IPS-NIHi7 (cell line): Measurements from ENCODE around the gene PKN1.
"Not testable (repeated sequence)": the region's sequence is repeated elsewhere in the genome, so short reads cannot be mapped to it uniquely, and the experiment has no call there.

Source experiments
- DNase-seq: peaks from one replicate; pipeline ENCODE4 v3.0.0; 2012; ENCODE audit warnings: mixed read lengths; ENCODE audit errors: extremely low spot score

PKN1 gene

DNA sequence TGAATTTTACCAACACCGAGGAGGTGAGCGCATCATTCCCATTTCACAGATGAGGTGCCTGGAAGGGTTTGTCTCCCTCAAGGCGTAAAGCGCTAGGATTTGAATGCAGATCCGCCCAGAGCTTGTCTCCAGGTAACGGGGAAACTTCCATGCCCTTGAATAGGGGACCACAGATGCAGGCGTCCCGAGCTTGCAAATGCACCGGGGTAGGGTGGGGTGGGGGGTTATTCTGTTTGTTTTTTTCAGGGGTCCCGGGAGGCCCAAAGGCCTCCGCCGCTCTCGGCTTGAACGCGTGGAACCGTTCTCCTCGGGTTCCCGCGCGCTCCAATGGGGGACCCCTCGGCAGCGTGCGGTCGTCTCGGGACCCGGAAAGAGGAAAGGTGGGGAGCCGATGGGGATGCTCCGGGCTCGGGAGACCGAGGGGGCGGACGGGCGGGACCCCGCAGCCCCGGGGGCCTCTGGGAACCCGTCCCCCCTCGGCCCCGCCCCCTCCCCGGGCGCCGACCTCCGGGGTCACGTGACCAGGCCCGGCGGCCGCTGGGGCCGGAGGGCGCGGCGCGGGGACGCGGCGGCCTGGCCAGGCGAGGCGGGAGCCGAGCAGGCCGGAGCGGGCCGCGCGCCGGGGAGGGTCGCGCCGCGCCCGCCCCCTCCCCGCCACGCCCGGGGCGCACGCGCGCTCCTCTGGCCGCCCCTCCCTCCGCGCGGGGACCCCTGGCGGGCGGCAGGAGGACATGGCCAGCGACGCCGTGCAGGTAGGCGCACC lies at the start of gene PKN1:
Gene PKN1 (plus strand): TSS at position 516 of the 763 bp plus-strand sequence. CDS start 216 bp downstream, at position 732.
- DNase-seq: peak; percentile 84

GRCh38 chr19:14383661-14384555 lies 49.2 kb upstream of the PKN1 start:
- DNase-seq: peak; percentile 44

DNA sequence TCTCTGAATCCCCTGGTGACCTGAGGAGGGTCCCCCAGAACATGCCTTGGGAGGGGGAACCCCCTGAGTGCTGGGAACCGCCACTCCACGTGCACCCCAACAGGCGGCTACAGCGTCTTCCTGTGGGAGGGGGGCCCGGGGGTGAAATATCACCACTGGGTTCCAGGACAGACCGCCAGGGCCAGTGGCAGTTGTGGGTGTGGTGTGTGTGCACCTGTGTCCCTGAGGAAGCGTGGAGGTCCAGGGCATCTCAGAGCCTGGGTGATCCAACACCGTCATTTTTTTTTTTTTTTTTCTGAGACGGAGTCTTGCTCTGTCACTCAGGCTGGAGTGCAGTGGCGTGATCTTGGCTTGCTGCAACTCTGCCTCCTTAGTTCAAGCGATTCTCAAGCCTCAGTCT lies 47.6 kb upstream of the PKN1 start:
- no peak for DNase-seq

- no peak for DNase-seq
Observed at GRCh38 chr19:14390548-14390947, 42.6 kb upstream of the PKN1 start.

- no peak for DNase-seq
Observed at GRCh38 chr19:14391156-14391821, 41.8 kb upstream of the PKN1 start.

- DNase-seq: no peak
Observed at GRCh38 chr19:14393329-14393728, 39.8 kb upstream of the PKN1 start.

- DNase-seq: no peak
Observed at GRCh38 chr19:14394167-14394566, 38.9 kb upstream of the PKN1 start.

GRCh38 chr19:14395262-14395661 lies 37.8 kb upstream of the PKN1 start:
- no peak for DNase-seq

DNA sequence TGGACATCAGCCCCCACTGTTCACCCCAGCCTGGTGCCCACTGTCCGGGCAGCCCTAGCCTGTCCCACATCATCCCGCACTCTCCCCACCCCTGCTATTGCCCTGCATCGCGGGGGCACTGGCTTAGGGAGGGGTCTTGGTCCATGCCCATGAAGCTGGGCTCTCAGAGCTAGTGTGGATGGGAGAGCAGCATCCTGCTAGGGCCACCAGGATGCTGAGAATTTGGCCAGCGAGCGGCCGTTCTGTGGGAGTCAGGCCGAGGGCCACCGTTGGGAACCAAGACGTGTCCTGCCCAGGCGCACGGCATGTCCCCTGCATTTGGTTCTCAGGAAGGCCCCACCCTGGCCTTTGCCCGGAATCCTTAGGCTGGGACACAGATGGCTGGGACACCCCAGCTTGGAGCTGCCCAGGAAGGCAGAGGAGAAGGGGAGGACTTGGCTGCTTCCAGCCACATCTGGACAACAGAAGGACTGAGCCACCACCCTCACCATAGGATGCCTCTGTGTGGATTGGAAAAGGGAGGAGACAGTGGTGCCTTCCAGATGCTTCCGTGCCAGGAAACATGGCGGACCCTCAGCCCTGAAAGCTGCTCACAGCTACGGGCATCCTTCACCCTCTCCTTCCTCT lies 37.3 kb upstream of the PKN1 start:
- DNase-seq: no peak

DNA sequence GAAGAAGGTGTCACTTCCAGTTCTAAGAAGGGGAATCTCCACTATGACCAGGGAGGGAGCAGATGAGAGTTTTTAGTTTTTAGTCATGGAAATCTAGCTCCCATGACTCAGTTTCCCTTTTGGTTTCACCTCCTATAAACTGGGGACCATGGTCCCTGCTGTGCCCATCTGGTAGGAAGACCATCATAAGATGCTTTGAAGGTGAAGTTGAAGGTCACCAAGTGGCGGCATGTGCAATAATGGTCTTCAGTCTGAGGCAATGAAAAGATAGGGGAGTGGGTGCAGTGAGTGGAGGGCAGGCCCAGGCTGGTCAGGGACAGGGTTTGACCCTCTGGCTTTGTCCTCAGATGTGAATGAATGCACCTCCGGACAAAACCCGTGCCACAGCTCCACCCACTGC lies 36.4 kb upstream of the PKN1 start:
- not testable (repeated sequence) for DNase-seq

GRCh38 chr19:14397168-14397567 lies 35.9 kb upstream of the PKN1 start:
- DNase-seq: not testable (repeated sequence)

- DNase-seq: no peak
Observed at GRCh38 chr19:14400951-14401431, 32.1 kb upstream of the PKN1 start.

DNA sequence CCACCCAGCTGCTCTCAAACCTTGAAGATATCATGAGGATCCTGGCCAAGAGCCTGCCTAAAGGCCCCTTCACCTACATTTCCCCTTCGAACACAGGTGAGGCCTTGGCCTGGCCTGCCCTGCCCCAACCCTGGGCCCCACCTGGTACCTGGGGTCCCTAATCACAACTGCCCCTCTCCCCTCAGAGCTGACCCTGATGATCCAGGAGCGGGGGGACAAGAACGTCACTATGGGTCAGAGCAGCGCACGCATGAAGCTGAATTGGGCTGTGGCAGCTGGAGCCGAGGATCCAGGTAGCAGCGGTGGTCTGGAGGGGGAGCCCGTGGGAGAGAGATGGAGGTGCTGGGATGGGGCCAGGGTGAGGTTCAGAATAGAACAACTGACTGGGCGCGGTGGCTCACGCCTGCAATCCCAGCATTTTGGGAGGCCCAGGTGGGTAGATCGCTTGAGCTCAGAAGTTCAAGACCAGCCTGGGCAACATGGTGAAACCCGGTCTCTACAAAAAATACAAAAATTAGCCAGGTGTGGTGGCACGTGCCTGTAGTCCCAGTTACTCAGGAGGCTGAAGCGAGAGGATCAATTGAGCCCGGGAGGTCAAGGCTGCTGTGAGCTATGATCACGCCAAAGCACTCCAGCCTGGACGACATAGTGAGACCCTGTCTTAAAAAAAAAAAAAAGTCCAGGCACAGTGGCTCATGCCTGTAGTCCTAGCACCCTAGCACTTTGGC lies 31.5 kb upstream of the PKN1 start:
- DNase-seq: no peak

DNA sequence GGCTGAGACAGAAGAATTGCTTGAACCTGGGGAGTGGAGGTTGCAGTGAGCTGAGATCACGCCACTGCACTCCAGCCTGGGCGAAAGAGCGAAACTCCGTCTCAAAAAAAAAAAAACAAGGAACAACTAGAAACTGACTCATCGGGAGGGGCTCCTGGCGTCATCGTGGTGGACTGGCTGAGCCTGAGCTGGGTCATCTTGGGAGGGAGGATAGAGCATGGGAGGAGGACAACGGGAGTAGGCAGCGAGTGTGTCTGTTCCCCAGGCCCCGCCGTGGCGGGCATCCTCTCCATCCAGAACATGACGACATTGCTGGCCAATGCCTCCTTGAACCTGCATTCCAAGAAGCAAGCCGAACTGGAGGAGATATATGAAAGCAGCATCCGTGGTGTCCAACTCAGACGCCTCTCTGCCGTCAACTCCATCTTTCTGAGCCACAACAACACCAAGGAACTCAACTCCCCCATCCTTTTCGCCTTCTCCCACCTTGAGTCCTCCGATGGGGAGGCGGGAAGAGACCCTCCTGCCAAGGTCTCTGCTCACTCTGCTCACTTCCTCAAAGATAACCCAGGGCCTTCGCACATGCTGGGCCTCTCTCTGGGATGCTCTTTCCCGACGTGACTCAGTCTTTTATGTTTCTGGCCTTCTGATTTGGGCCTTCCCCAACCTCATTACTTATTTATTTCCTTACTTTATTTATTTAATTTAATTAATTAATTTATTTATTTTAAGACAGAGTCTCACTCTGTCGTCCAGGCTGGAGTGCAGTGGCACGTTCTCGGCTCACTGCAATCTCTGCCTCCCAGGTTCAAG lies 30.6 kb upstream of the PKN1 start:
- no peak for DNase-seq

DNA sequence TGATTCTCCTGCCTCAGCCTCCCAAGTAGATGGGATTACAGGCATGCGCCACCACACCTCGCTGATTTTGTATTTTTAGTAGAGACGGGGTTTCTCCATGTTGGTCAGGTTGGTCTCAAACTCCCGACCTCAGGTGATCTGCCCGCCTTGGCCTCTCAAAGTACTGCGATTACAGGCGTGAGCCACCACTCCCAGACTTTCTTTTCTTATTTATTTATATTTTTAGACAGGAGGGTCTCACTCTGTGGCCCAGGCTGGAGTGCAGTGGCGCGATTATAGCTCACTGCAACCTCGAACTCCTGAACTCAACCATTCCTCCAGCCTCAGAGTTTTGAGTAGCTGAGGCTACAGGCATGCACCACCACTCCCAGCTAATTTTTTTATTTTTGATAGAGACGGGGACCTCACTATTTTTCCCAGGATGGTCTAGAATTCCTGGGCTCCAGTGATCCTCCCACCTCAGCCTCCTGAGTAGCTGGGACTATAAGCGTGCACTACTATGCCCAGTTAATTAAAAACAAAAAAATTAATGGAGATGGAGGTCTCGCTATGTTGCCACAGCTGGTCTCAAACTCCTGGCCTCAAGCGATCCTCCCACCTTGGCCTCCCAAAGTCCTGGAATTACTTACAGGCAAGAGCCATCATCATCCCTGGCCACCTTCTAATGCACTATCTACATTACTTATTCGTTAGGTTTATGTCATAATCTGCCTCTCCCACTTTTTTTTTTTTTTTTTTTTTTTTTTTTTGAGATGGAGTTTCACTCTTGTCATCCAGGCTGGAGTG lies 29.8 kb upstream of the PKN1 start:
- DNase-seq: not testable (repeated sequence)

DNA sequence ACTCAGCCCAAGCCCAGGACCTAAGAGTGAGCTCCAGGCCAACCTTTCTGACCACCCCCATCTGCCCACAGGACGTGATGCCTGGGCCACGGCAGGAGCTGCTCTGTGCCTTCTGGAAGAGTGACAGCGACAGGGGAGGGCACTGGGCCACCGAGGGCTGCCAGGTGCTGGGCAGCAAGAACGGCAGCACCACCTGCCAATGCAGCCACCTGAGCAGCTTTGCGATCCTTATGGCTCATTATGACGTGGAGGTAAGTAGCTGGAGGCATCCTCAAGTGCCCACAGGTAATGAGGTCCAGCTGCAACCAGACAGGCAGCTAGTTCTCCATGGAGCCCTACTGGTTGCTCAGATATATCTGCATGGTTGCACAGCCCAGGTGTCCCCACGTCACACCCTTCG lies 28.8 kb upstream of the PKN1 start:
- DNase-seq: no peak

GRCh38 chr19:14405380-14405757 lies 27.7 kb upstream of the PKN1 start:
- DNase-seq: peak; percentile 63

DNA sequence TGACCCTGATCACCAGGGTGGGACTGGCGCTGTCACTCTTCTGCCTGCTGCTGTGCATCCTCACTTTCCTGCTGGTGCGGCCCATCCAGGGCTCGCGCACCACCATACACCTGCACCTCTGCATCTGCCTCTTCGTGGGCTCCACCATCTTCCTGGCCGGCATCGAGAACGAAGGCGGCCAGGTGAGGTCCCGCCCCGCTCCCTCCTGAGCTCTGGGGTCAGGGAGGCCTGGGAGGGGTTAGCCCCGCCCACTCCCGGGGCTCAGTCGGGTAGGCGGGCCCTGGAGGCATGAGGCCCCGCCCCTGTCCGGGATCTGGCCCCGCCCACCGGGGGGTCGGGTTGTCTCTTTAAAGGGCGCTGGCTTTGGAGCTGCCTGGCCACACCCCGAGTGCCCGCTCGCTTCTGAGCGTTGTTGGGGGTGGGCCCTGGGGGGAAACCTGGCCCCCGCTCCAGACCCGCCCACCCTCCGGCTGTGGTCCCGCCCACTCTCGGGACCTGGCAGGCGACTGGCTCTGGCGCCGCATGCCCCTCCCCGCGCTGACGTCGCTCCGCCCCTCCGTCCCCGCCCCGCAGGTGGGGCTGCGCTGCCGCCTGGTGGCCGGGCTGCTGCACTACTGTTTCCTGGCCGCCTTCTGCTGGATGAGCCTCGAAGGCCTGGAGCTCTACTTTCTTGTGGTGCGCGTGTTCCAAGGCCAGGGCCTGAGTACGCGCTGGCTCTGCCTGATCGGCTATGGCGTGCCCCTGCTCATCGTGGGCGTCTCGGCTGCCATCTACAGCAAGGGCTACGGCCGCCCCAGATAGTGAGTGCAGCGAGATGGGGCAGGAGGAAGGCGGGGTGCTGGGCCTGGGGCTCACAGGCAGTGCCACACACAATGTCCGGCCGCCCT lies 27.1 kb upstream of the PKN1 start:
- peak; percentile 100 for DNase-seq
